ENCODE results near the gene AHSG. TPM values are rescaled to one million over a fixed set of nuclear protein-coding genes. Genes with fewer than 3 reads are reported as not detected.

The AHSG gene
- total and polyA plus RNA-seq, 2 experiments from 2014 or later = 0.10 to 0.18 TPM

- TF ChIP-seq REST (IDR thresholded peaks at IDR 0.05; ENCODE audit: unreplicated experiment) (no peak), EZH2 (IDR thresholded peaks at IDR 0.05; ENCODE audit: low read depth, unreplicated experiment) (no peak), POLR2AphosphoS5 (IDR thresholded peaks at IDR 0.05; ENCODE audit: low read depth) (no peak), STAT1 (IDR thresholded peaks at IDR 0.05; ENCODE audit: unreplicated experiment) (no peak), JUNB (IDR thresholded peaks at IDR 0.05; ENCODE audit: unreplicated experiment) (no peak), CREB1 (CRISPR knock-in tag; IDR thresholded peaks at IDR 0.05; ENCODE audit: low read depth) (no peak)
Measured at GRCh38 chr3:186577521-186577920, 35.3 kb upstream of the AHSG start (continued).

GRCh38 chr3:186580785-186581184, 32.1 kb upstream of the AHSG start:
- ATAC-seq (no peak), DNase-seq (ENCODE audit: low spot score) (no peak)
- Mint-ChIP-seq H3K9me3 (no peaks in the 10 kb centered on the region), H3K27me3 (ENCODE audit: insufficient read depth, low read depth, poor library complexity) (no peaks in the 10 kb centered on the region), H3K36me3 (ENCODE audit: low read depth) (peaks cover 70% of the 10 kb centered on the region), H3K4me1 (no peaks in the 10 kb centered on the region), H3K27ac (no peak overlapping the region), H3K4me3 (no peak overlapping the region)
- peak overlapping the region; percentile 48; the same call in 1 of the 2 replicates for H3K27ac ChIP-seq (ENCODE audit: low read depth)
- no peaks in the 10 kb centered on the region for H3F3A ChIP-seq (replicated peaks; ENCODE audit: low read depth)
- 0 out of 2 replicates have a peak, but pooled peaks cover 4% of the 10 kb centered on the region for H4K20me1 ChIP-seq (replicated peaks; ENCODE audit: insufficient read depth)
- H3K4me1 ChIP-seq (ENCODE audit: insufficient read depth) = no peaks in the 10 kb centered on the region
- no peaks in the 10 kb centered on the region for H3K9me2 ChIP-seq (ENCODE audit: insufficient read depth)
- H3K4me3 ChIP-seq = no peak overlapping the region
- H3K4me2 ChIP-seq = no peak overlapping the region
- H3K36me3 ChIP-seq (ENCODE audit: insufficient read depth) = peaks cover 69% of the 10 kb centered on the region
- no peaks in the 10 kb centered on the region for H3K79me2 ChIP-seq (replicated peaks; ENCODE audit: insufficient read depth)
- no peak overlapping the region for H2AFZ ChIP-seq
- H3K27me3 ChIP-seq (ENCODE audit: insufficient read depth) = no peaks in the 10 kb centered on the region
- TF ChIP-seq NANOG (IDR thresholded peaks at IDR 0.05; ENCODE audit: borderline replicate concordance) = no peak
- TF ChIP-seq STAT1 (IDR thresholded peaks at IDR 0.05; ENCODE audit: unreplicated experiment) = no peak
- no peak for TF ChIP-seq REST (IDR thresholded peaks at IDR 0.05; ENCODE audit: unreplicated experiment)
- TF ChIP-seq JUNB (IDR thresholded peaks at IDR 0.05; ENCODE audit: unreplicated experiment) = no peak
- no peak for TF ChIP-seq CREB1 (CRISPR knock-in tag; IDR thresholded peaks at IDR 0.05; ENCODE audit: low read depth)
- no peak for TF ChIP-seq ZNF331 (CRISPR knock-in tag; IDR thresholded peaks at IDR 0.05; ENCODE audit: low read depth)
- TF ChIP-seq ZNF462 (CRISPR knock-in tag; IDR thresholded peaks at IDR 0.05) = no peak
- TF ChIP-seq ETS1 (IDR thresholded peaks at IDR 0.05) = no peak
